ENCODE data around the gene TTC28. TPM values are rescaled to one million over a fixed set of nuclear protein-coding genes. Genes with fewer than 3 reads are reported as not detected.

Gene TTC28
- total and polyA plus RNA-seq, 7 donors: 1.2 to 12.1 (median 3.5) TPM

- no peak overlapping the region for H3K4me3 ChIP-seq
- no peaks in the 10 kb centered on the region for H3K4me1 ChIP-seq
- no peaks in the 10 kb centered on the region for H3K27me3 ChIP-seq (ENCODE audit: insufficient read depth in 3 of 3, low read length in 2 of 3)
- no peak for TF ChIP-seq CTCF (IDR thresholded peaks at IDR 0.05)
- ATAC-seq (no peak), DNase-seq (no peak)
- 94 to 99% (median 98%) methylated on average over 2 of the region's 2 CpGs for WGBS, 3 donors
- no peaks in the 10 kb centered on the region for H3K36me3 ChIP-seq (ENCODE audit: insufficient read depth in 1 of 2, low read depth in 1 of 2)
- intact Hi-C loops (cut with DNase I): no loop called here
- no peak overlapping the region for H3K27ac ChIP-seq
- H3K9me3 ChIP-seq: no peaks in the 10 kb centered on the region
Measured at GRCh38 chr22:28208787-28209186, 470.9 kb downstream of the TTC28 start.

- WGBS, 3 donors: 94 to 98% (median 95%) methylated on average over 2 of the region's 2 CpGs
- no peak overlapping the region for H3K27ac ChIP-seq
- ATAC-seq (no peak), DNase-seq (no peak)
- intact Hi-C loops (cut with DNase I): no loop called here
- no peaks in the 10 kb centered on the region for H3K9me3 ChIP-seq
- H3K4me3 ChIP-seq: no peak overlapping the region
- no peak for TF ChIP-seq CTCF (IDR thresholded peaks at IDR 0.05)
- no peaks in the 10 kb centered on the region for H3K36me3 ChIP-seq (ENCODE audit: insufficient read depth in 1 of 2, low read depth in 1 of 2)
- no peaks in the 10 kb centered on the region for H3K4me1 ChIP-seq
- H3K27me3 ChIP-seq (ENCODE audit: insufficient read depth in 3 of 3, low read length in 2 of 3): no peaks in the 10 kb centered on the region
Measured at GRCh38 chr22:28208036-28208435, 471.6 kb downstream of the TTC28 start.

- Histone ChIP-seq H3K27me3 (ENCODE audit: insufficient read depth in 3 of 3, low read length in 2 of 3) (no peaks in the 10 kb centered on the region), H3K9me3 (no peaks in the 10 kb centered on the region), H3K36me3 (ENCODE audit: insufficient read depth in 1 of 2, low read depth in 1 of 2) (no peaks in the 10 kb centered on the region), H3K4me3 (no peak overlapping the region), H3K27ac (no peak overlapping the region), H3K4me1 (no peaks in the 10 kb centered on the region)
- DNase-seq (no peak), ATAC-seq (no peak)
- 82 to 89% (median 86%) methylated on average over 6 of the region's 6 CpGs for WGBS, 3 donors
- intact Hi-C loops (cut with DNase I): no loop called here
- no peak for TF ChIP-seq CTCF (IDR thresholded peaks at IDR 0.05)
Measured at GRCh38 chr22:28207281-28208030, 472.2 kb downstream of the TTC28 start.

GRCh38 chr22:28205926-28206325 is 473.7 kb downstream of the TTC28 start:
- H3K4me3 ChIP-seq: no peak overlapping the region
- H3K4me1 ChIP-seq: no peaks in the 10 kb centered on the region
- no peak for DNase-seq
- no peak for TF ChIP-seq CTCF (IDR thresholded peaks at IDR 0.05)
- H3K27ac ChIP-seq: no peak overlapping the region
- H3K36me3 ChIP-seq (ENCODE audit: insufficient read depth in 1 of 2, low read depth in 1 of 2): no peaks in the 10 kb centered on the region
- intact Hi-C loops (cut with DNase I): no loop called here
- no peaks in the 10 kb centered on the region for H3K27me3 ChIP-seq (ENCODE audit: insufficient read depth in 3 of 3, low read length in 2 of 3)
- no peak for ATAC-seq
- no peaks in the 10 kb centered on the region for H3K9me3 ChIP-seq
- 95 to 100% (median 98%) methylated on average over 1 of the region's 1 CpG for WGBS, 3 donors

GRCh38 chr22:28204382-28204781 is 475.3 kb downstream of the TTC28 start:
- no peak for ATAC-seq
- no peak for TF ChIP-seq CTCF (IDR thresholded peaks at IDR 0.05)

More at GRCh38 chr22:28204382-28204781, 475.3 kb downstream of the TTC28 start:
- Histone ChIP-seq H3K27me3 (ENCODE audit: insufficient read depth in 3 of 3, low read length in 2 of 3) (no peaks in the 10 kb centered on the region), H3K36me3 (ENCODE audit: insufficient read depth in 1 of 2, low read depth in 1 of 2) (no peaks in the 10 kb centered on the region), H3K4me3 (no peak overlapping the region), H3K4me1 (no peaks in the 10 kb centered on the region), H3K9me3 (no peaks in the 10 kb centered on the region), H3K27ac (no peak overlapping the region)
- WGBS, 3 donors: 30 to 76% (median 48%) methylated on average over 1 of the region's 1 CpG
- DNase-seq: no peak
- intact Hi-C loops (cut with DNase I): no loop called here

Measured in psoas muscle (tissue), 8 donors.